WERI-Rb-1 (cell line): ENCODE results near the gene KXD1.

Experiments
- DNase-seq: peaks from one replicate; pipeline ENCODE4 v3.0.0-alpha.2; 2020
- H3K27ac ChIP-seq: fragments of 250-450 bp; sonication (Bioruptor Pico); 2 replicates; pipeline ENCODE4 v1.5.1; 2020; ENCODE audit warnings: mild to moderate bottlenecking, moderate library complexity
- H3K27me3 ChIP-seq: fragments of 250-450 bp; sonication (Bioruptor Pico); 2 replicates; pipeline ENCODE4 v1.5.1; 2021; ENCODE audit warnings: mild to moderate bottlenecking, low read depth, moderate library complexity; ENCODE audit not compliant: insufficient read depth, severe bottlenecking
- H3K36me3 ChIP-seq: fragments of 250-450 bp; sonication (Bioruptor Pico); 2 replicates; pipeline ENCODE4 v1.5.1; 2020; ENCODE audit warnings: mild to moderate bottlenecking, moderate library complexity
- H3K4me3 ChIP-seq: 2 replicates; pipeline ENCODE4 v1.5.1; 2011; ENCODE audit warnings: low read depth, mild to moderate bottlenecking, control low read depth, low read length
- H3K9me3 ChIP-seq: fragments of 250-450 bp; sonication (Bioruptor Pico); 2 replicates; pipeline ENCODE4 v1.5.1; 2021; ENCODE audit warnings: mild to moderate bottlenecking, moderate library complexity; ENCODE audit not compliant: severe bottlenecking
- TF ChIP-seq, protein P1 (sequence below): IDR thresholded peaks from 2 replicates; pipeline ENCODE4 v1.5.1; 2011; ENCODE audit warnings: low read depth, mild to moderate bottlenecking, control low read depth, inconsistent platforms, low read length

KXD1 gene, protein sequence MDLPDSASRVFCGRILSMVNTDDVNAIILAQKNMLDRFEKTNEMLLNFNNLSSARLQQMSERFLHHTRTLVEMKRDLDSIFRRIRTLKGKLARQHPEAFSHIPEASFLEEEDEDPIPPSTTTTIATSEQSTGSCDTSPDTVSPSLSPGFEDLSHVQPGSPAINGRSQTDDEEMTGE

DNA sequence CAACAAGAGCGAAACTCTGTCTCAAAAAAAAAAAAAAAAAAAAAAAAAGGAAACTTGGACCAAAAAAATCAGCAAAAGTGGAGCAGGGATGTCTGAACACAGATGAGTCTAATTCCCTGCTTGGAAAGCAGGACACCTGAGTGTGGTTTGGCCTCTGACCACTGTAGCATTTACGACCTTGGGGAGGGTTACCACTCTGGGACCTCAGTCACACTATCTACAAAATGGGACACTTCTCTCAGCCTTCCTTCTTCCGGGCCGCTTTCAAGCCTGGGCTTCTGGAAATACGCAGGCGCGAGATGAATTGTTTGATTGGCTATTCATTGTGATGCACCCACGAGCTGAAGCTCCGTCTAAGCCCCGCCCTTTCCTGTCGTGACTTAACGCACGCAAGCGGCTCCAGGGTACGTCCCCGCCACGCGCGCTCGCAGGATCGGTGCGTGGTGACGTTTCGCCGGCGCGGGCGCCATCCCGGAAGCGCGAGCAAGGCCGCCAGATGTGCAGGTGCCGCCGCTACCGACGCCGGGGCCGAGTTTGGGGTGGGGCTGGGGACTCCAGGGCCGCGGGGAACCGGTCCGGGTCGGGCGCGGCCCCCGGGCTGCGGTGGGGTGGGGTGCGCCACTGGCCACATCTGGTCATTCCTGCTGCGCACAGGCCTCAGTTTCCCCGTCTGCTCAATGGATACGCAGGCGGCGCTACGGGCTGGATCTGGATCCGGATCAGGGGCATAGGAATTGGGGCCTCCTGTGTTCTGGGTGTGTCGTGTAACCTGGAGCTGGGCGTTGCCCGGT, at the start of gene KXD1:
KXD1 (plus strand) TSS at position 460 of the 791 bp plus-strand sequence. CDS start 4,187 bp downstream, outside the sequence.
- TF ChIP-seq, protein P1, sequence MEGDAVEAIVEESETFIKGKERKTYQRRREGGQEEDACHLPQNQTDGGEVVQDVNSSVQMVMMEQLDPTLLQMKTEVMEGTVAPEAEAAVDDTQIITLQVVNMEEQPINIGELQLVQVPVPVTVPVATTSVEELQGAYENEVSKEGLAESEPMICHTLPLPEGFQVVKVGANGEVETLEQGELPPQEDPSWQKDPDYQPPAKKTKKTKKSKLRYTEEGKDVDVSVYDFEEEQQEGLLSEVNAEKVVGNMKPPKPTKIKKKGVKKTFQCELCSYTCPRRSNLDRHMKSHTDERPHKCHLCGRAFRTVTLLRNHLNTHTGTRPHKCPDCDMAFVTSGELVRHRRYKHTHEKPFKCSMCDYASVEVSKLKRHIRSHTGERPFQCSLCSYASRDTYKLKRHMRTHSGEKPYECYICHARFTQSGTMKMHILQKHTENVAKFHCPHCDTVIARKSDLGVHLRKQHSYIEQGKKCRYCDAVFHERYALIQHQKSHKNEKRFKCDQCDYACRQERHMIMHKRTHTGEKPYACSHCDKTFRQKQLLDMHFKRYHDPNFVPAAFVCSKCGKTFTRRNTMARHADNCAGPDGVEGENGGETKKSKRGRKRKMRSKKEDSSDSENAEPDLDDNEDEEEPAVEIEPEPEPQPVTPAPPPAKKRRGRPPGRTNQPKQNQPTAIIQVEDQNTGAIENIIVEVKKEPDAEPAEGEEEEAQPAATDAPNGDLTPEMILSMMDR, result no peak
- no peaks in the 10 kb centered on the region for H3K27me3 ChIP-seq
- H3K4me3 ChIP-seq, result peak within 1 kb of the TSS; percentile 69
- peaks cover 9% of the 10 kb centered on the region for H3K36me3 ChIP-seq
- peak within 1 kb of the TSS; percentile 25 for H3K27ac ChIP-seq
- no peaks in the 10 kb centered on the region for H3K9me3 ChIP-seq
- peak; percentile 97 for DNase-seq

DNA sequence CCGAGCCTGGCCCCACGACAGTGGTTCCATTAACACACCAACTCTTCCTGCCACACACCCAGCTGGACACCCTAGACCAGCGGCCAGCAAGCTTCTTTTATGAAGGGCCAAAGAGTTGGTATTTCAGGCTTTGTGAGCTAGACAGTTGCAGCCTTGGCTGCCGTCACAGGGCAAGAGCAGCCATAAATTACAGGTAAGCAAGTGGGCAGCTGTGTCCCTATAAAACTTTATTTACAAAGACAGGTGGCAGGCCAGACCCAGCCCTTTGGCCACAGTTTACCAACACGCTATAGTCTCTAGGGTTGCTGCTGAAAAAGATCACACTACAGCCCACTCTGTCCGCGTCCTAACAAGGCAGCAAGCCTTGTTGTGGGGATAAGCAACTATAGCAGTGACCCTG, 49.1 kb upstream of the KXD1 start:
- no peak overlapping the region for H3K4me3 ChIP-seq
- no peaks in the 10 kb centered on the region for H3K9me3 ChIP-seq
- H3K27me3 ChIP-seq, result no peaks in the 10 kb centered on the region
- H3K36me3 ChIP-seq, result no peaks in the 10 kb centered on the region
- TF ChIP-seq, protein P1, result no peak
- no peak for DNase-seq
- H3K27ac ChIP-seq, result no peak overlapping the region

DNA sequence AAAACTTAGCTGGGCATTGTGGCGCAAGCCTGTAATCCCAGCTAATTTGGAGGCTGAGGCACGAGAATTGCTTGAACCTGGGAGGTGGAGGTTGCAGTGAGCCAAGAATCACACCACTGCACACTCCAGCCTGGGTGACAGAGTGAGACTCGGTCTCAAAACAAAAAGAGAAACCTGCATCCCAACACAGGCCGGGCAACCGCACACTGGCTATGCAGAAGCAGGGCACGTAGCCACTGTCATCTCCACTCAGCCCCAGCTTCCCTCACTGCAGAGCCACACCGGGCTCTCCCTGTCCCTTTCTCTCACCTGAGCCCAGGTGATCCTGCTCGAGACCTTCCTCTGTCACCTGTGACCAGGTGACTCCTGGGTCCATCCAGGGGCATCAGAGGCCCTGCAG, 47.5 kb upstream of the KXD1 start:
- no peaks in the 10 kb centered on the region for H3K9me3 ChIP-seq
- no peaks in the 10 kb centered on the region for H3K36me3 ChIP-seq
- H3K27me3 ChIP-seq, result no peaks in the 10 kb centered on the region
- no peak overlapping the region for H3K4me3 ChIP-seq
- H3K27ac ChIP-seq, result no peak overlapping the region
- DNase-seq, result no peak
- TF ChIP-seq, protein P1, result no peak

DNA sequence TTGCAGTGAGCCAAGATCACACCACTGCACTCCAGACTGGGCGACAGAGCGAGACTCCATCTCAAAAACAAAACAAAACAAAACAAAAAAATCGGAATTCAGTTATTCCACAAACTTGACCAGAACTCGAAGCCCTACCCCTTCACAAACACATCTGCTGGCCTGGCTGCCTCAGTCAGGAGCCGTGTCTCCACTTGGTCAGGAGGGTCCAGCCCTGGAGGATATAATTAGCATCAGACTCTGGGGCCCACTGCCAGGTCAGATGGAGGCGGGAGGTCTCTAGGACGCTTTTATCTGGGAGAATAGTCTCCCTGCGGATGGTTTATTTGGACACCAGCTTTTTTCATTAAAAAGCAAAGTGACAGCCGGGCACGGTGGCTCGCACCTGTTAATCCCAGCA, 43.8 kb upstream of the KXD1 start:
- Histone ChIP-seq H3K36me3 (no peaks in the 10 kb centered on the region), H3K4me3 (no peak overlapping the region), H3K27me3 (no peaks in the 10 kb centered on the region), H3K9me3 (no peaks in the 10 kb centered on the region), H3K27ac (no peak overlapping the region)
- TF ChIP-seq, protein P1, result no peak
- no peak for DNase-seq

DNA sequence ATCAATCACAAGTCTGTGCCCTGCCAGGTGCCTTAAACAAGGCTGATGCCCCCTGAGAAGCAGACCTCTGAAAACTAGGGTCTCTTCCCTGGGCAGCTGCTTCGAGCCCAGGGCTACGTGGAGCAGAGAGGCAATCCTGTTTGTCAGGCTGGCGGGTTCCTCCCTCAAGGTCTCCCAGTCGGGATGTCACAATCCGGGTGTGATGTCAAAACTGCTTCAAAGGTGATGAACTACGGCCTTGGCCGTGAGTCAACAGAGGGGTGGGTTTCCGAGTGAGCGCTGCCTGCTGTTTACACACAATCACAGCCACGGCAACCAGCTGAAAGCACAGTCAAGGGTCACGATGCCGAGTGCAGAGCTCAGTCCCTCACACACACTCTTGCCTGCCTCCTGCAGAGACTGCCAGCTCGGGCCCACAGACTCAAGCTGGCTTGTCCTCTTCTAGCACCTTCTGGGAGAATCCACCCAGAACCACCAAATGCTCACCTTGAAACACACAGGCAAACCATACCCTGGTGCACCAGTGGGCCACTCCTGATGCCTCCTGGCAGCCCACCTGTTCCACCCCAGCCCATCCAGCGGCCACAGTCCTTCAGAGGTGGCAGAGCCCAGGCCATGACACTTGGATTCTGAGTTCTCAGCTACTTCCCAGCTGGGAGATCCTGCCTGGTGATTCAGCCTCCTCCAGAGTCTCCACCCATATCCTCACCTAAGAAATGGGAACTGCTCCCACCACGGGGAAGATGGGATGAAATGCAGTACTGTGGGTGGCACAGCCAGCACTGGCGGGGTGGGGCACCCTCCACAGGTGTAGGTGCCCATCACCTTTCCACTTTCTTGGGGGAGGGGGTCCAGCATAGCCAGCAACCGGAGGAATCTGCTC, 42.6 kb upstream of the KXD1 start:
- DNase-seq, result no peak
- Histone ChIP-seq H3K9me3 (no peaks in the 10 kb centered on the region), H3K27me3 (no peaks in the 10 kb centered on the region), H3K27ac (no peak overlapping the region), H3K36me3 (no peaks in the 10 kb centered on the region), H3K4me3 (no peak overlapping the region)
- TF ChIP-seq, protein P1, result no peak
